ENCODE measurements around the gene TRAT1. TPM values are rescaled to one million over a fixed set of nuclear protein-coding genes. Genes with fewer than 3 reads are reported as not detected.

The TRAT1 gene
- total RNA-seq, 2 donors from 2014 or later = 0.90 TPM; not detected in 1

GRCh38 chr3:108826309-108827187 is 4.0 kb downstream of the TRAT1 start:
- DNase-seq (ENCODE audit: low spot score) = no peak
- H3K4me1 ChIP-seq = no peaks in the 10 kb centered on the region
- no peak overlapping the region for H3K4me3 ChIP-seq
- H3K27ac ChIP-seq = no peak overlapping the region
- H3K36me3 ChIP-seq = no peaks in the 10 kb centered on the region
- no peak for TF ChIP-seq CTCF (IDR thresholded peaks at IDR 0.05)
- no peaks in the 10 kb centered on the region for H3K9me3 ChIP-seq
- H3K27me3 ChIP-seq = no peaks in the 10 kb centered on the region

GRCh38 chr3:108830381-108830780 is 7.8 kb downstream of the TRAT1 start:
- no peaks in the 10 kb centered on the region for H3K36me3 ChIP-seq
- H3K27ac ChIP-seq = no peak overlapping the region
- H3K4me1 ChIP-seq = no peaks in the 10 kb centered on the region
- DNase-seq (ENCODE audit: low spot score) = no peak
- TF ChIP-seq CTCF (IDR thresholded peaks at IDR 0.05) = no peak
- H3K9me3 ChIP-seq = no peaks in the 10 kb centered on the region
- H3K4me3 ChIP-seq = no peak overlapping the region
- H3K27me3 ChIP-seq = no peaks in the 10 kb centered on the region

- TF ChIP-seq CTCF (IDR thresholded peaks at IDR 0.05) = no peak
- Histone ChIP-seq H3K36me3 (no peaks in the 10 kb centered on the region), H3K27ac (no peak overlapping the region), H3K4me1 (no peaks in the 10 kb centered on the region), H3K27me3 (no peaks in the 10 kb centered on the region), H3K9me3 (no peaks in the 10 kb centered on the region), H3K4me3 (no peak overlapping the region)
- no peak for DNase-seq (ENCODE audit: low spot score)
Observed at GRCh38 chr3:108830991-108831614, 8.5 kb downstream of the TRAT1 start.

- no peak for TF ChIP-seq CTCF (IDR thresholded peaks at IDR 0.05)
- no peak for DNase-seq (ENCODE audit: low spot score)
- Histone ChIP-seq H3K27me3 (no peaks in the 10 kb centered on the region), H3K4me3 (no peak overlapping the region), H3K27ac (no peak overlapping the region), H3K36me3 (no peaks in the 10 kb centered on the region), H3K4me1 (no peaks in the 10 kb centered on the region), H3K9me3 (no peaks in the 10 kb centered on the region)
Observed at GRCh38 chr3:108833611-108834010, 11.0 kb downstream of the TRAT1 start.

- TF ChIP-seq CTCF (IDR thresholded peaks at IDR 0.05) = no peak
- Histone ChIP-seq H3K36me3 (no peaks in the 10 kb centered on the region), H3K27ac (no peak overlapping the region), H3K4me1 (no peaks in the 10 kb centered on the region), H3K9me3 (no peaks in the 10 kb centered on the region), H3K27me3 (no peaks in the 10 kb centered on the region), H3K4me3 (no peak overlapping the region)
- no peak for DNase-seq (ENCODE audit: low spot score)
Observed at GRCh38 chr3:108834551-108834950, 12.0 kb downstream of the TRAT1 start.
